D721Med (cell line): ENCODE measurements around the gene ARRDC1.

Experiments
- DNase-seq: peaks from one replicate; pipeline ENCODE4 v3.0.0; 2011; ENCODE audit warnings: low spot score; ENCODE audit not compliant: insufficient read length
- FAIRE-seq: peaks from 2 replicates; lab custom pipeline; 2011; peaks lifted over from hg19 to GRCh38; lab: Jason Lieb, UNC
- CTCF ChIP-seq: IDR thresholded peaks from 2 replicates; pipeline ENCODE4 v1.5.1; 2012; ENCODE audit warnings: mild to moderate bottlenecking, control low read depth; ENCODE audit not compliant: insufficient read depth; ENCODE audit errors: missing control alignments

Gene ARRDC1

GRCh38 chr9:137642118-137642601 lies 36.7 kb downstream of the ARRDC1 start:
- FAIRE-seq (no peak), DNase-seq (no peak)
- no peak for TF ChIP-seq CTCF

- no peak for TF ChIP-seq CTCF
- FAIRE-seq (no peak), DNase-seq (no peak)
Observed at GRCh38 chr9:137642892-137643291, 37.4 kb downstream of the ARRDC1 start.

- no peak for FAIRE-seq
- TF ChIP-seq CTCF, result no peak
Observed at GRCh38 chr9:137643921-137644320, 38.4 kb downstream of the ARRDC1 start.

GRCh38 chr9:137645211-137645610 lies 39.7 kb downstream of the ARRDC1 start:
- DNase-seq (no peak), FAIRE-seq (no peak)
- TF ChIP-seq CTCF, result no peak

More at GRCh38 chr9:137643921-137644320, 38.4 kb downstream of the ARRDC1 start:
- no peak for DNase-seq

GRCh38 chr9:137646341-137646740 lies 40.9 kb downstream of the ARRDC1 start:
- DNase-seq, result no peak
- no peak for TF ChIP-seq CTCF
- FAIRE-seq, result no peak

- no peak for DNase-seq
- no peak for TF ChIP-seq CTCF
- FAIRE-seq, result no peak
Observed at GRCh38 chr9:137647096-137647714, 41.7 kb downstream of the ARRDC1 start.

- no peak for FAIRE-seq
- no peak for TF ChIP-seq CTCF
- no peak for DNase-seq
Observed at GRCh38 chr9:137648396-137648795, 42.9 kb downstream of the ARRDC1 start.
